Effector CD8-positive, alpha-beta T cell (primary cell): ENCODE measurements around the gene CCL11.
"Not testable (repeated sequence)": the region's sequence is repeated elsewhere in the genome, so short reads cannot be mapped to it uniquely, and the experiment has no call there.

Source experiments
- DNase-seq: peaks from one replicate; lab custom pipeline; 2025; lab: John Stamatoyannopoulos, UW

CCL11 gene

GRCh38 chr17:34307110-34307509 lies 21.6 kb downstream of the CCL11 start:
- no peak for DNase-seq

DNA sequence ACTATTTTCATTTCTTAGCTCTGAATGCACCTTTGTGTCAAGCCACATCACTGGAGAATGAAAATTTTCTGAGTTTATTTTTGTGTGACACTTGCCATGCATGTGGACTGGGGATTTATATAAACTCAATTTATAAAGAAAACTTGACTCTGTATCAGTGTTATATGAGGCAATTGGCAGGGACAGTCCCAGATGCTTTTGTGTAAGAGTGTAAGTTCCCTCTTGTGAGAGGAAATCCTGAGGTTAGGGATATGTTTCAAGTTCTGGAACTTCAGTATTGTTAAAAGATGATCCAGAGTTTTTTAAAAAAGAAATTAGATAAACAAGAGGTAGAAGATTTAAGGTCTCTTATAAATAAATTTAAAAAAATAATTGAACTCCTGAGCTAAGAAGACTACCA lies 22.8 kb downstream of the CCL11 start:
- no peak for DNase-seq

GRCh38 chr17:34311291-34311690 lies 25.7 kb downstream of the CCL11 start:
- no peak for DNase-seq

DNA sequence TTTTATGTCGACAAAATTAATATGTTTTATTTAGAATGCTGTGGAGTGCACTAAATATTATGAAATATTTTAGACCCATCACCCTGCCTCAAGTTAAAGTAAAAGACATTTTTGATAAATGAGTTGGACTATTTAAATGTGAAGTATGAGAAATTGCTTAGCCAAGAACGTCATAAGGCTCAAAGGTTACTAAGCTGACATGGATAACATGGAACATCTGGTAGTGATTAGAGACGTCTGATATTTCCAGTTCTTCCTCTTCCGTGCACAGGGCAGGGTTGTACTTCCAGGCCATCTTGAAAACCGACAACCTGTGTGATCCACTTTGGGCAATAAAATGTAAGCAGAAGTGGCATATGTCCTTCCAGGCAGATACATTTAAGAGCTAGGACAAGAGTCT lies 26.5 kb downstream of the CCL11 start:
- no peak for DNase-seq

DNA sequence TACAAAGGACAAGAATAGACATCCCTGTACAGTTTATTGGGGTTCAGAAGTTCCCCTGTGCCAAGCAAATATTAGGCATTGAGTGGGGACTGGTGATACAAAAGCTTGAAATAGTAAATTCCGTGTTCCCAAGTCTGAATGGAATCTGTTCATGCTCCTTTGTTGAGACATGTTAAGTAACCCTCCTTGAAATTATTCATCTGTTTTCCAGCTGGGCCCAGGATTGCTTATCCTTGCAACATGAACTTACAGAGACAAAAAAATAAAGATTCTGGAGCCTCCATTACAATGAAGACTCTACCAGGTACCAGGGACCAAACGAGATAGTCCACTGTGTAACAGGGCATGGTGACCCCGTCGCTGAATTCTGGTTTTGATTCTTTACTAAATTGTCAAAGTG lies 27.6 kb downstream of the CCL11 start:
- no peak for DNase-seq

- no peak for DNase-seq
Observed at GRCh38 chr17:34314279-34314678, 28.7 kb downstream of the CCL11 start.

GRCh38 chr17:34318474-34318873 lies 32.9 kb downstream of the CCL11 start:
- DNase-seq: no peak

- DNase-seq: no peak
Observed at GRCh38 chr17:34319039-34319483, 33.5 kb downstream of the CCL11 start, which contains the start of gene CCL8. CCL8 (plus strand) TSS chr17:34319435; CDS start chr17:34319502, 67 bp downstream.

DNA sequence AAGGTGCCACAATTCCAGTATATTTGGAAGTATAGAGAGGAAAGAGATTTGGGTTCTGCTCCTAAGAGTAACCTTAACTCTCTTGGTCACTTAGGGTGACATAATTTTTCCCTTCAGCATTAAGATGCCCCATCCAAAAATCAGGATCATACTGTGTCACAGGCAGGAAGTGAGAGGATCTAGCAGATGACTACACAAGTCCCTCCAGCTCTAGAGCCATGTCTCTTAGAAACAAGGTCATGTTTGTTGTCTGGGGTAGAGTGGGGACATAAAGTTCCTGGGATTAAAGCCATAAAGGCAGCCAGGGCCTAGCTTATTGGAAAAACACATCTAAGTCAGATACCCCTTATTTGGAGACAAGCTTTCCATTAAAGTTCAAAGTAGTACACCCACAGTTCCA lies 36.4 kb downstream of the CCL11 start:
- DNase-seq: no peak

- DNase-seq: not testable (repeated sequence)
Observed at GRCh38 chr17:34327580-34327979, 42.0 kb downstream of the CCL11 start.

DNA sequence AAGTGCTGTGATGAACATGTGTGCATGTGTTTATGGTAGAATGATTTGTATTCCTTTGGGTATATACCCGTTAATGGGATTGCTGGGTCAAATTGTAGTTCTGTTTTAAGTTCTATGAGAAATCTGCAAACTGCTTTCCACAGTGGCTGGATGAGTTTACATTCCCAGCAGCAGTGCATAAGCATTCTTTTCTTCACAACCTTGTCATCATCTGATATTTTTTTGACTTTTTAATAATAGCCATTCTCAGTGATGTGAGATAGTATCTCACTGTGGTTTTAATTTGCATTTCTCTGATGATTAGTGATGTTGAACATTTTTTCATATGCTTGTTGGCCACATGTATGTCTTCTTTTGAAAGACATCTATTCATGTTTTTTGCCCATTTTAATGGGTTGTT lies 52.2 kb downstream of the CCL11 start:
- DNase-seq: no peak
